T47D (cell line): ENCODE data around the gene FAM171A2.

Experiments used
- DNase-seq, 2 experiments: peaks; one replicate each; pipeline versions ENCODE4 v3.0.0 to v3.0.0-alpha.2; 2011 to 2012; ENCODE audit warnings: low read depth in 1 of 2, low spot score in 1 of 2
- JUND ChIP-seq: IDR thresholded peaks from 2 replicates; pipeline ENCODE4 v1.6.1; 2012; ENCODE audit warnings: low read depth
- in situ Hi-C: cut with HindIII; loops from 2 replicates; pipeline ENCODE4 v1.10.0; 2016; ENCODE audit warnings: low sequenced_read_pairs, low pct_unique_long_range_greater_than_20kb

Gene FAM171A2

DNA sequence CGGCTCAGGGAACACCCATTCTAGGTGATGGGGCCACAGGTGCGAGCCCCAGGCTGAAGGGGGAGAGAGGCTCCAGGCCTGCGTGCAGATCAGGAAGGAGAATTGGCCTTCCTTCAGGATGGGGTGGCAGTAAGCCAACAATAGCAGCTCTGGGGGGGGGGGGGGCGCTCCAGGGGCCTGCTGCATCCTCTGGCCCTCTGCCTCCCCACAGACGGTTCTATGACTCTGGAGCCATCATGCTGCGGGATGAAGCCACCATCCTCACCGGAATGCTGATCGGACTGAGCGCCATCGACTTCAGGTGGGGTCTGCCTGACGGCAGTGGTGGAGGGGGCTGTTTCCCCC is 49.2 kb downstream of the FAM171A2 start:
- TF ChIP-seq JUND, result no peak
- in situ Hi-C loops, result no loop called here
- no peak for DNase-seq

GRCh38 chr17:44314031-44314430 is 49.6 kb downstream of the FAM171A2 start:
- no peak for TF ChIP-seq JUND
- no peak for DNase-seq
- in situ Hi-C loops, result no loop called here

GRCh38 chr17:44312396-44313104 is 51.1 kb downstream of the FAM171A2 start:
- DNase-seq, result no peak
- TF ChIP-seq JUND, result no peak
- in situ Hi-C loops, result no loop called here

GRCh38 chr17:44311562-44312181 is 52.0 kb downstream of the FAM171A2 start:
- DNase-seq, result no peak
- no peak for TF ChIP-seq JUND
- in situ Hi-C loops, result no loop called here

DNA sequence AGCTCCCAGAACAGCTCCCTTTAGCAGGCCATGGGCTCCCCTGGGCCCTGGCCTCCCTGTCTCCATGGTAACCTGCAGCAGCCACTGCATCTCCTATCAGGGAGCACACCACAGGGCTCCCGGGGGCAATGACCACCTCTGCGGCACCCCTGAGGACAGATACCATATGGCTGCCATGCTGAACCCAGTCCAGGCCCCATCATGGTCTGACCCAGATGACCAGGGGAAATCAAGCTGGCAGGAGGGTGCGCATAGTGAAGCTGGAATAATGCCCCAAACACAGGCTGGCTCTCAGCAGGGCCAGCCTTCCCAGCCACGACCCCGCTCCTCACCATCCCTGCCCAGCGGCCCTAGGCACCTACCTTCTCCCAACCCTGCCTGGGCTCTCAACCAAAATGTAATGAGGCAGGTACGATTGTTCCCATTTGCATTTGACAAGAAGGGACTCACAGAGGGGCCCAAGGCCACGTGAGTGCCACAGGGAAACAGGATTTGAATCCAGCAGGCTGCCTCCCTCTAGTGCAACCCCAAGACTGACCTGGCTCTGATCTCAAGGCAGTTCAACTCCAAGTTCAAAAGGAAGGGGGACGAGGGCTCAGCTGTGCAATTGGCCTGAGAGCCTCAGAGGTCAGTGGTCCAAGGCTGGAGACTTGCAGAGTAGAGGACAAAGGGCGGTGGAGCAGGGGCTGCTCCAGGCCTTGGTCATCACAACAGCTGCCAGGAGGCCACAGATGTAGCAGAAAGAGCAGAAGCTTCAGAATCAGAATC is 52.9 kb downstream of the FAM171A2 start:
- DNase-seq, result no peak
- no peak for TF ChIP-seq JUND
- in situ Hi-C loops, result no loop called here

DNA sequence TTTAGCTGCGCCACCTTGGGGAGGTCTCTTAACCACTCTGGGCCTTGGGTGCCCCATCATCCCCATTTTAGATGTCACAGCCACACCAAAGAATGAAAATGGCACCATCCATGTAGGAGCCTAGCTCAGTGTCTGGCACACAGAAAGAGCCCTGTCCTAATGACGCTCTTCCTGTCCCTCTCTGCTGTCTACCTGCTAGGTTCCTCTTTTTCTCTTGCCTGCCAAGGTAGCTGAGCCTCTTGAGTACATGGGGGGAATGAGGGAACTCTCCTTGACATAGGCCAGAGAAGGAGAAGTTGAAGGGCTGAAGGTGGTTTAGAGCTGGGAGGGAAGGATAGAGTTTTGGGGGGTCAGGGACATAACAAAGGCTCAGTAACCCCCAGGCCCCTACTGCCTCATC is 53.5 kb downstream of the FAM171A2 start:
- in situ Hi-C loops, result no loop called here
- DNase-seq, result no peak
- TF ChIP-seq JUND, result no peak

DNA sequence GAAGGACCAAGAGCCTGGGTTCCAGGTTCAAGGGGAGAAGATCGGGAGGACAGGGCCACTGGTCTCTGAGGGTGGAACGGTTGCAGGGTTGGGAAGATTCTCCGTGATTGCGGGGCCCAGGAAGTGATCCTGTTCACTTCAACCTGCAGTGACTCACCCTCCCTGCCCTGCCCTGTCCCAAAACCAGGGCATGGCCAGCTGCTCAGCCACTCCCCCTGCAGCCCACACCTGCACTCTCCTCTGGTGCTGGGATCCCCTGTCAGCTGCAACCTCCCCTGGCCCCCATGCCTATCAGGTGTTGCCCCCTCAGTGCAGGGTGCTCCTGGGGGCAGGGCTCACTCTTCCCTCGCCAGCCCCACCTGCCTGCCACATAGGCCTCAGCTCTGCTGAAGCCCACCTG is 54.2 kb downstream of the FAM171A2 start:
- in situ Hi-C loops, result no loop called here
- DNase-seq, result no peak
- no peak for TF ChIP-seq JUND

DNA sequence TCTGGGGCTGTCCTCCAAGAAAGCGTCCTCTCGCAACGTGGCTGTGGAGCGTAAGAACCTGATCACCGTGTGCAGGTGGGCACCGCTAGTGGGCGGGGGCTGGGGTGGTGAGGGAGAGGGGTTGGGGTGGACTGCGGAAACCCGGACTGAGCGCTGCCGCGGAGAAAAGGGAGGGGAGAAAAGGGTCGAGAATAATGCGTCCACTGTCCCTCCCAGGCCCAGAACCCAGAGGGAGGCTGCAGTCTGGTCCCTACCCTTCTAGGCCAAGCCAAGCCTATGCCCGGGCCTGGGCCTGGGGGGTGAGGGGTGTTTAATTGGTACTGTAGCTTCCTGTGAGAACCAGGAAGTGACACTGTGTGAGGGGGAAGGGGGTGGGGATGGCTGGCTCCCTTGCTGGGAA is 54.8 kb downstream of the FAM171A2 start:
- in situ Hi-C loops, result no loop called here
- no peak for TF ChIP-seq JUND
- no peak for DNase-seq

DNA sequence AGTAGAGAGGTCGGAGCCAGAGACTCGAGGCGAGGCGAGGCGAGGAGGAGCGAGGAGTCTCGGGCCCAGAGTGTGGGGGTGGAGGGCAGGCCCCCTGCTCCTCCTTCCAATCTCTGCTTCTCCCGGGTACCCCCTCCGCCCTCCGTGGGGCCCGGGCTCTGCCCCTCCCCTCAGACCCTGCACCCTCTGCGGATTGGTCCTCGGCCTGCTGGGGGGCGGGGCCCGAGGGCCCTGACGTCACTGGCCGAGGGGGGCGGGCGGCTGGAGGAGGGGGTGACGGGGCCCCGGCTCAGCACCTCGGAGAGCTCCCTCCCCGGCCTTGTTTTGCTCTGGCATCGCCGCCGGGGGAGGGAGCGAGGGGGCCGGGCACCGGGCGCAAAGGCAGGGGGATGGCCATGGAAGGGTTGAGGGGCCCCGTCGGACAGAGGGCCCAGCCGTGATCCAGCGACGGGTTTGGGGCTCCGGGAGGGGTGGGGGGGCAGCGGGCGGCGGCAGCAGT is 55.3 kb downstream of the FAM171A2 start, which contains the start of gene RUNDC3A:
TSS of gene RUNDC3A (plus strand) at position 282 of the 499 bp plus-strand sequence. CDS start 232 bp downstream, outside the sequence.
- DNase-seq, result peak; percentile 92 to 95
- TF ChIP-seq JUND, result no peak
- in situ Hi-C loops, result no loop called here

- DNase-seq, result peak; percentile 73 to 89
- in situ Hi-C loops, result no loop called here
- no peak for TF ChIP-seq JUND
Measured at GRCh38 chr17:44307387-44308186, 56.1 kb downstream of the FAM171A2 start.

DNA sequence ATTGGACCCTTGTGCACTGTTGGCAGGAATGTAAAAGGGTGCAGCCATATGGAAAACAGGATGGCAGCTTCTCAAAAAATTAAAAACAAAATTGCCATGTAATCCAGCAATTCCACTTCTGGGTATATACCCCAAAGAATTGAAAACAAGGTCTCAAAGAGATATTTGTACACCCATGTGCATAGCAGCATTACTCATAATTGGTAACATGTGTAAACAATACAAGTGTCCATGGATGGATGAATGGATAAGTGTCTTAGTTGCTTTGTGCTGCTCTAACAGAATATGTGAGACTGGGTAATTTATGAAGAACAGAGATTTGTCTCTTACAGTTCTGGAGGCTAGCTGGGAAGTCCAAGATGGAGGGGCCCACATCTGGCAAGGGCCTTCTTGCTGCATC is 59.0 kb downstream of the FAM171A2 start:
- no peak for DNase-seq
- no peak for TF ChIP-seq JUND
- in situ Hi-C loops, result no loop called here
